Activated naive CD8-positive, alpha-beta T cell treated with anti-CD3 and anti-CD28 coated beads for 36 hours (primary cell): ENCODE data around the gene EPB41L4A. TPM values are rescaled to one million over a fixed set of nuclear protein-coding genes. Genes with fewer than 3 reads are reported as not detected.
"Not testable (repeated sequence)": the region's sequence is repeated elsewhere in the genome, so short reads cannot be mapped to it uniquely, and the experiment has no call there.

Experiments
- DNase-seq: peaks from one replicate; pipeline ENCODE4 v3.0.0; 2021
- H3K27ac Mint-ChIP-seq: one replicate; pipeline ENCODE4 v1.8.0; 2022; ENCODE audit warnings: mild to moderate bottlenecking, moderate library complexity, mixed read lengths
- H3K27me3 Mint-ChIP-seq: one replicate; pipeline ENCODE4 v1.8.0; 2022; ENCODE audit warnings: mild to moderate bottlenecking, mixed read lengths
- H3K36me3 Mint-ChIP-seq: one replicate; pipeline ENCODE4 v1.8.0; 2021; ENCODE audit warnings: mild to moderate bottlenecking, mixed read lengths
- H3K4me1 Mint-ChIP-seq: one replicate; pipeline ENCODE4 v1.8.0; 2021; ENCODE audit warnings: mixed read lengths
- H3K4me3 Mint-ChIP-seq: one replicate; pipeline ENCODE4 v1.8.0; 2022; ENCODE audit warnings: mild to moderate bottlenecking, moderate library complexity, mixed read lengths
- H3K9me3 Mint-ChIP-seq: one replicate; pipeline ENCODE4 v1.8.0; 2022; ENCODE audit warnings: mixed read lengths
- total RNA-seq, 2 experiments: library from RNA; stranded (reverse); gene quantifications; one replicate each; pipeline ENCODE4 v1.2.3, GENCODE V29; 2021

Gene EPB41L4A
- total RNA-seq, 2 experiments from 2014 or later: 0.06 TPM; not detected in 1

GRCh38 chr5:112247960-112248359 lies 171.1 kb downstream of the EPB41L4A start:
- no peaks in the 10 kb centered on the region for H3K36me3 Mint-ChIP-seq
- H3K27ac Mint-ChIP-seq: no peak overlapping the region
- peaks cover 17% of the 10 kb centered on the region for H3K27me3 Mint-ChIP-seq
- H3K9me3 Mint-ChIP-seq: no peaks in the 10 kb centered on the region
- no peaks in the 10 kb centered on the region for H3K4me1 Mint-ChIP-seq
- H3K4me3 Mint-ChIP-seq: no peak overlapping the region
- DNase-seq: no peak

- no peak for DNase-seq
- Mint-ChIP-seq H3K27ac (no peak overlapping the region), H3K4me1 (no peaks in the 10 kb centered on the region), H3K9me3 (no peaks in the 10 kb centered on the region), H3K36me3 (no peaks in the 10 kb centered on the region), H3K27me3 (peaks cover 21% of the 10 kb centered on the region), H3K4me3 (no peak overlapping the region)
Observed at GRCh38 chr5:112245656-112246055, 173.4 kb downstream of the EPB41L4A start.

GRCh38 chr5:112239996-112240395 lies 179.1 kb downstream of the EPB41L4A start:
- Mint-ChIP-seq H3K36me3 (no peaks in the 10 kb centered on the region), H3K4me3 (no peak overlapping the region)

GRCh38 chr5:112238473-112238872 lies 180.6 kb downstream of the EPB41L4A start:
- no peaks in the 10 kb centered on the region for H3K9me3 Mint-ChIP-seq
- H3K36me3 Mint-ChIP-seq: no peaks in the 10 kb centered on the region
- H3K27ac Mint-ChIP-seq: no peak overlapping the region
- DNase-seq: no peak
- no peak overlapping the region for H3K4me3 Mint-ChIP-seq
- peaks cover 13% of the 10 kb centered on the region for H3K27me3 Mint-ChIP-seq
- H3K4me1 Mint-ChIP-seq: no peaks in the 10 kb centered on the region

More at GRCh38 chr5:112239996-112240395, 179.1 kb downstream of the EPB41L4A start:
- no peaks in the 10 kb centered on the region for H3K9me3 Mint-ChIP-seq
- DNase-seq: no peak
- H3K27me3 Mint-ChIP-seq: peaks cover 18% of the 10 kb centered on the region
- H3K4me1 Mint-ChIP-seq: no peaks in the 10 kb centered on the region
- H3K27ac Mint-ChIP-seq: no peak overlapping the region

- H3K36me3 Mint-ChIP-seq: no peaks in the 10 kb centered on the region
- no peak for DNase-seq
- H3K9me3 Mint-ChIP-seq: no peaks in the 10 kb centered on the region
- H3K27me3 Mint-ChIP-seq: peaks cover 9% of the 10 kb centered on the region
- no peak overlapping the region for H3K4me3 Mint-ChIP-seq
- H3K27ac Mint-ChIP-seq: no peak overlapping the region
- no peaks in the 10 kb centered on the region for H3K4me1 Mint-ChIP-seq
Observed at GRCh38 chr5:112237456-112237855, 181.6 kb downstream of the EPB41L4A start.

GRCh38 chr5:112234000-112234399 lies 185.1 kb downstream of the EPB41L4A start:
- Mint-ChIP-seq H3K4me3 (no peak overlapping the region), H3K36me3 (no peaks in the 10 kb centered on the region), H3K27me3 (peaks cover 12% of the 10 kb centered on the region), H3K27ac (no peak overlapping the region), H3K9me3 (no peaks in the 10 kb centered on the region), H3K4me1 (no peaks in the 10 kb centered on the region)
- no peak for DNase-seq

GRCh38 chr5:112232667-112233066 lies 186.4 kb downstream of the EPB41L4A start:
- Mint-ChIP-seq H3K27me3 (peaks cover 12% of the 10 kb centered on the region), H3K4me1 (no peaks in the 10 kb centered on the region), H3K27ac (no peak overlapping the region), H3K36me3 (no peaks in the 10 kb centered on the region), H3K9me3 (no peaks in the 10 kb centered on the region), H3K4me3 (no peak overlapping the region)
- no peak for DNase-seq

- Mint-ChIP-seq H3K9me3 (no peaks in the 10 kb centered on the region), H3K4me3 (no peak overlapping the region), H3K4me1 (no peaks in the 10 kb centered on the region), H3K27ac (no peak overlapping the region), H3K36me3 (no peaks in the 10 kb centered on the region), H3K27me3 (peaks cover 8% of the 10 kb centered on the region)
- DNase-seq: no peak
Observed at GRCh38 chr5:112230606-112231005, 188.5 kb downstream of the EPB41L4A start.

- H3K4me3 Mint-ChIP-seq: no peak overlapping the region
- no peak for DNase-seq
- peaks cover 8% of the 10 kb centered on the region for H3K27me3 Mint-ChIP-seq
- no peaks in the 10 kb centered on the region for H3K9me3 Mint-ChIP-seq
- no peaks in the 10 kb centered on the region for H3K4me1 Mint-ChIP-seq
- H3K36me3 Mint-ChIP-seq: no peaks in the 10 kb centered on the region
- H3K27ac Mint-ChIP-seq: no peak overlapping the region
Observed at GRCh38 chr5:112228667-112229066, 190.4 kb downstream of the EPB41L4A start.

- Mint-ChIP-seq H3K36me3 (no peaks in the 10 kb centered on the region), H3K4me1 (no peaks in the 10 kb centered on the region), H3K9me3 (no peaks in the 10 kb centered on the region), H3K4me3 (no peak overlapping the region), H3K27me3 (peaks cover 13% of the 10 kb centered on the region), H3K27ac (no peak overlapping the region)
- no peak for DNase-seq
Observed at GRCh38 chr5:112227911-112228631, 191.0 kb downstream of the EPB41L4A start.

- Mint-ChIP-seq H3K27me3 (peaks cover 17% of the 10 kb centered on the region), H3K9me3 (no peaks in the 10 kb centered on the region), H3K27ac (no peak overlapping the region), H3K4me1 (no peaks in the 10 kb centered on the region), H3K36me3 (no peaks in the 10 kb centered on the region), H3K4me3 (no peak overlapping the region)
- no peak for DNase-seq
Observed at GRCh38 chr5:112226215-112226614, 192.9 kb downstream of the EPB41L4A start.

- not testable (repeated sequence) for H3K36me3 Mint-ChIP-seq, DNase-seq, H3K4me3 Mint-ChIP-seq, H3K9me3 Mint-ChIP-seq, H3K4me1 Mint-ChIP-seq, H3K27ac Mint-ChIP-seq
- peaks cover 21% of the 10 kb centered on the region for H3K27me3 Mint-ChIP-seq
Observed at GRCh38 chr5:112222997-112223396, 196.1 kb downstream of the EPB41L4A start.

- DNase-seq: no peak
- no peak overlapping the region for H3K27ac Mint-ChIP-seq
- no peaks in the 10 kb centered on the region for H3K9me3 Mint-ChIP-seq
- no peak overlapping the region for H3K4me3 Mint-ChIP-seq
- H3K27me3 Mint-ChIP-seq: peaks cover 21% of the 10 kb centered on the region
- H3K36me3 Mint-ChIP-seq: no peaks in the 10 kb centered on the region
- H3K4me1 Mint-ChIP-seq: no peaks in the 10 kb centered on the region
Observed at GRCh38 chr5:112221128-112221527, 197.9 kb downstream of the EPB41L4A start.

- Mint-ChIP-seq H3K27ac (no peak overlapping the region), H3K9me3 (no peaks in the 10 kb centered on the region), H3K36me3 (no peaks in the 10 kb centered on the region), H3K4me1 (no peaks in the 10 kb centered on the region), H3K4me3 (no peak overlapping the region), H3K27me3 (peaks cover 28% of the 10 kb centered on the region)
- DNase-seq: no peak
Observed at GRCh38 chr5:112219000-112219399, 200.1 kb downstream of the EPB41L4A start.

GRCh38 chr5:112217843-112218579 lies 201.1 kb downstream of the EPB41L4A start:
- DNase-seq: no peak
- Mint-ChIP-seq H3K4me1 (no peaks in the 10 kb centered on the region), H3K9me3 (no peaks in the 10 kb centered on the region), H3K27me3 (peaks cover 25% of the 10 kb centered on the region), H3K27ac (no peak overlapping the region), H3K4me3 (no peak overlapping the region), H3K36me3 (no peaks in the 10 kb centered on the region)

GRCh38 chr5:112216140-112216539 lies 202.9 kb downstream of the EPB41L4A start:
- Mint-ChIP-seq H3K9me3 (no peaks in the 10 kb centered on the region), H3K4me1 (no peaks in the 10 kb centered on the region), H3K36me3 (no peaks in the 10 kb centered on the region), H3K27ac (no peak overlapping the region), H3K27me3 (peaks cover 25% of the 10 kb centered on the region), H3K4me3 (no peak overlapping the region)
- DNase-seq: no peak
